ENCODE measurements around the gene WHRN.

WHRN gene

GRCh38 chr9:114364134-114365041 lies 140.9 kb downstream of the WHRN start:
- Histone ChIP-seq H3K9ac (ENCODE audit: low read depth, low read length) (no peak overlapping the region), H3K4me1 (ENCODE audit: insufficient read depth, low read length) (peaks cover 9% of the 10 kb centered on the region), H3K9me3 (ENCODE audit: control insufficient read depth, insufficient read depth, low read length) (no peaks in the 10 kb centered on the region), H3K36me3 (ENCODE audit: insufficient read depth, low read length) (peaks cover 35% of the 10 kb centered on the region)

- peaks cover 5% of the 10 kb centered on the region; the same call in 1 of the 2 replicates for H3K4me1 ChIP-seq (ENCODE audit: insufficient read depth, low read length)
- peaks cover 37% of the 10 kb centered on the region for H3K36me3 ChIP-seq (ENCODE audit: insufficient read depth, low read length)
- no peaks in the 10 kb centered on the region for H3K9me3 ChIP-seq (ENCODE audit: control insufficient read depth, insufficient read depth, low read length)
- H3K9ac ChIP-seq (ENCODE audit: low read depth, low read length), result no peak overlapping the region
Measured at GRCh38 chr9:114363424-114363823, 141.8 kb downstream of the WHRN start.

- peaks cover 37% of the 10 kb centered on the region for H3K36me3 ChIP-seq (ENCODE audit: insufficient read depth, low read length)
- no peaks in the 10 kb centered on the region for H3K9me3 ChIP-seq (ENCODE audit: control insufficient read depth, insufficient read depth, low read length)
- no peak overlapping the region for H3K9ac ChIP-seq (ENCODE audit: low read depth, low read length)
- H3K4me1 ChIP-seq (ENCODE audit: insufficient read depth, low read length), result peaks cover 5% of the 10 kb centered on the region; the same call in 1 of the 2 replicates
Measured at GRCh38 chr9:114362394-114362793, 142.9 kb downstream of the WHRN start.

- H3K4me1 ChIP-seq (ENCODE audit: insufficient read depth, low read length), result no peaks in the 10 kb centered on the region
- H3K36me3 ChIP-seq (ENCODE audit: insufficient read depth, low read length), result peaks cover 41% of the 10 kb centered on the region
- H3K9ac ChIP-seq (ENCODE audit: low read depth, low read length), result no peak overlapping the region
- H3K9me3 ChIP-seq (ENCODE audit: control insufficient read depth, insufficient read depth, low read length), result no peaks in the 10 kb centered on the region
Measured at GRCh38 chr9:114361542-114361941, 143.7 kb downstream of the WHRN start.

- peaks cover 52% of the 10 kb centered on the region for H3K36me3 ChIP-seq (ENCODE audit: insufficient read depth, low read length)
Measured at GRCh38 chr9:114359801-114360200, 145.5 kb downstream of the WHRN start.

GRCh38 chr9:114357911-114358328 lies 147.4 kb downstream of the WHRN start:
- Histone ChIP-seq H3K4me1 (ENCODE audit: insufficient read depth, low read length) (no peaks in the 10 kb centered on the region), H3K9me3 (ENCODE audit: control insufficient read depth, insufficient read depth, low read length) (no peaks in the 10 kb centered on the region), H3K9ac (ENCODE audit: low read depth, low read length) (no peak overlapping the region), H3K36me3 (ENCODE audit: insufficient read depth, low read length) (peaks cover 42% of the 10 kb centered on the region)

More at GRCh38 chr9:114359801-114360200, 145.5 kb downstream of the WHRN start:
- no peak overlapping the region for H3K9ac ChIP-seq (ENCODE audit: low read depth, low read length)
- no peaks in the 10 kb centered on the region for H3K9me3 ChIP-seq (ENCODE audit: control insufficient read depth, insufficient read depth, low read length)
- H3K4me1 ChIP-seq (ENCODE audit: insufficient read depth, low read length), result no peaks in the 10 kb centered on the region

GRCh38 chr9:114357360-114357759 lies 147.9 kb downstream of the WHRN start:
- no peak overlapping the region for H3K9ac ChIP-seq (ENCODE audit: low read depth, low read length)
- H3K9me3 ChIP-seq (ENCODE audit: control insufficient read depth, insufficient read depth, low read length), result no peaks in the 10 kb centered on the region
- H3K36me3 ChIP-seq (ENCODE audit: insufficient read depth, low read length), result peaks cover 42% of the 10 kb centered on the region
- H3K4me1 ChIP-seq (ENCODE audit: insufficient read depth, low read length), result no peaks in the 10 kb centered on the region

GRCh38 chr9:114356792-114357191 lies 148.5 kb downstream of the WHRN start:
- Histone ChIP-seq H3K4me1 (ENCODE audit: insufficient read depth, low read length) (no peaks in the 10 kb centered on the region), H3K9ac (ENCODE audit: low read depth, low read length) (no peak overlapping the region), H3K9me3 (ENCODE audit: control insufficient read depth, insufficient read depth, low read length) (no peaks in the 10 kb centered on the region), H3K36me3 (ENCODE audit: insufficient read depth, low read length) (peaks cover 42% of the 10 kb centered on the region)

GRCh38 chr9:114355821-114356220 lies 149.5 kb downstream of the WHRN start:
- H3K36me3 ChIP-seq (ENCODE audit: insufficient read depth, low read length), result peaks cover 32% of the 10 kb centered on the region
- no peaks in the 10 kb centered on the region for H3K4me1 ChIP-seq (ENCODE audit: insufficient read depth, low read length)
- no peak overlapping the region for H3K9ac ChIP-seq (ENCODE audit: low read depth, low read length)
- no peaks in the 10 kb centered on the region for H3K9me3 ChIP-seq (ENCODE audit: control insufficient read depth, insufficient read depth, low read length)
